Neural cell (in vitro differentiated cells): Measurements from ENCODE around the gene RPS24.
"Not testable (repeated sequence)": the region's sequence is repeated elsewhere in the genome, so short reads cannot be mapped to it uniquely, and the experiment has no call there.

ENCODE experiments used
- EP300 ChIP-seq: fragments of 450-650 bp; conservative IDR thresholded peaks from 2 replicates; pipeline ENCODE4 v1.6.1; 2014; ENCODE audit warnings: antibody characterized with exemption, mild to moderate bottlenecking, moderate library complexity; ENCODE audit not compliant: poor library complexity, severe bottlenecking
- EZH2 ChIP-seq: fragments of 200-600, 300-800 bp; shearing (Covaris generic), sonication (generic); IDR thresholded peaks from 2 replicates; pipeline ENCODE4 v1.6.1; 2014; ENCODE audit warnings: antibody characterized with exemption, low read length, borderline replicate concordance, mild to moderate bottlenecking; ENCODE audit not compliant: insufficient read depth, poor library complexity, severe bottlenecking
- MXI1 ChIP-seq: fragments of 450-650 bp; conservative IDR thresholded peaks from 2 replicates; pipeline ENCODE4 v1.6.1; 2014; ENCODE audit warnings: antibody characterized with exemption, mild to moderate bottlenecking; ENCODE audit not compliant: poor library complexity, severe bottlenecking
- POLR2AphosphoS5 ChIP-seq: IDR thresholded peaks from 2 replicates; pipeline ENCODE4 v1.6.1; 2012
- SMC3 ChIP-seq: fragments of 450-650 bp; conservative IDR thresholded peaks from 2 replicates; pipeline ENCODE4 v1.6.1; 2014; ENCODE audit warnings: antibody characterized with exemption, mild to moderate bottlenecking, moderate library complexity; ENCODE audit not compliant: poor library complexity
- TAF1 ChIP-seq: IDR thresholded peaks from 2 replicates; pipeline ENCODE4 v1.6.1; 2012; ENCODE audit warnings: low read depth
- TF ChIP-seq, protein P1 (sequence below): fragments of 450-650 bp; IDR thresholded peaks from 2 replicates; pipeline ENCODE4 v1.5.1; 2014; ENCODE audit warnings: antibody characterized with exemption, mild to moderate bottlenecking, moderate library complexity; ENCODE audit not compliant: poor library complexity, severe bottlenecking

DNA sequence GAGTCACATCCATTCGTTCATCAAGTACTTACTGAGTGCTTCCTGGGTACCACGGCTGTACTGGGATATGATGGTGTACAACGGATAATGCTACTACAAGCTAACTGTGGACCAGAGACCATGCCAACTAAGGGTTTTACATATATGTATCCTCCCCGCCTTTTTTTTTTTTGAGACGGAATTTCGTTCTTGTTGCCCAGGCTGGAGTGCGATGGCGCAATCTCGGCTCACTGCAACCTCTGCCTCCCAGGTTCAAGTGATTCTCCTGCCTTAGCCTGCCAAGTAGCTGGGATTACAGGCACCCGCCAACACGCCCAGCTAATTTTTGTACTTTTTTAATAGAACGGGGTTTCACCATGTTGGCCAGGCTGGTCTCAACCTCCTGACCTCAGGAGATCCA, 36.4 kb downstream of the RPS24 start:
- TF ChIP-seq, protein P1, sequence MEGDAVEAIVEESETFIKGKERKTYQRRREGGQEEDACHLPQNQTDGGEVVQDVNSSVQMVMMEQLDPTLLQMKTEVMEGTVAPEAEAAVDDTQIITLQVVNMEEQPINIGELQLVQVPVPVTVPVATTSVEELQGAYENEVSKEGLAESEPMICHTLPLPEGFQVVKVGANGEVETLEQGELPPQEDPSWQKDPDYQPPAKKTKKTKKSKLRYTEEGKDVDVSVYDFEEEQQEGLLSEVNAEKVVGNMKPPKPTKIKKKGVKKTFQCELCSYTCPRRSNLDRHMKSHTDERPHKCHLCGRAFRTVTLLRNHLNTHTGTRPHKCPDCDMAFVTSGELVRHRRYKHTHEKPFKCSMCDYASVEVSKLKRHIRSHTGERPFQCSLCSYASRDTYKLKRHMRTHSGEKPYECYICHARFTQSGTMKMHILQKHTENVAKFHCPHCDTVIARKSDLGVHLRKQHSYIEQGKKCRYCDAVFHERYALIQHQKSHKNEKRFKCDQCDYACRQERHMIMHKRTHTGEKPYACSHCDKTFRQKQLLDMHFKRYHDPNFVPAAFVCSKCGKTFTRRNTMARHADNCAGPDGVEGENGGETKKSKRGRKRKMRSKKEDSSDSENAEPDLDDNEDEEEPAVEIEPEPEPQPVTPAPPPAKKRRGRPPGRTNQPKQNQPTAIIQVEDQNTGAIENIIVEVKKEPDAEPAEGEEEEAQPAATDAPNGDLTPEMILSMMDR = not testable (repeated sequence)
- not testable (repeated sequence) for TF ChIP-seq EZH2, EP300, MXI1, TAF1, POLR2AphosphoS5, SMC3
